Pulmonary artery endothelial cell (primary cell): ENCODE results near the gene ARF3. TPM values are rescaled to one million over a fixed set of nuclear protein-coding genes. Genes with fewer than 3 reads are reported as not detected.
"Not testable (repeated sequence)": the region's sequence is repeated elsewhere in the genome, so short reads cannot be mapped to it uniquely, and the experiment has no call there.

ENCODE experiments used
- DNase-seq: peaks from one replicate; pipeline ENCODE4 v3.0.0-alpha.2; 2011; ENCODE audit warnings: low read depth, low spot score
- total RNA-seq: library from RNA; depleted of rRNA; stranded (reverse); fragments of >200 nt; gene quantifications from 2 replicates; pipeline ENCODE4 v1.2.3, GENCODE V29; 2014

ARF3 gene
- total RNA-seq, 1 donor from 2014 or later = 46.8 TPM

- DNase-seq = no peak
Measured at GRCh38 chr12:48930475-48930874, 26.8 kb downstream of the ARF3 start.

- no peak for DNase-seq
Measured at GRCh38 chr12:48929551-48929950, 27.7 kb downstream of the ARF3 start.

- no peak for DNase-seq
Measured at GRCh38 chr12:48927261-48927660, 30.0 kb downstream of the ARF3 start.

- peak; percentile 10 for DNase-seq
Measured at GRCh38 chr12:48925304-48926011, 31.8 kb downstream of the ARF3 start, which contains the start of gene FKBP11. Gene FKBP11 (minus strand): TSS chr12:48925492. CDS start chr12:48925428, 64 bp downstream.

- DNase-seq = peak; percentile 7
Measured at GRCh38 chr12:48924617-48925303, 32.5 kb downstream of the ARF3 start.

GRCh38 chr12:48923117-48923516 lies 34.2 kb downstream of the ARF3 start:
- no peak for DNase-seq

GRCh38 chr12:48917857-48918537 lies 39.3 kb downstream of the ARF3 start:
- no peak for DNase-seq

GRCh38 chr12:48910196-48910595 lies 47.1 kb downstream of the ARF3 start:
- DNase-seq = no peak

GRCh38 chr12:48909698-48910097 lies 47.6 kb downstream of the ARF3 start:
- not testable (repeated sequence) for DNase-seq

GRCh38 chr12:48907245-48907644 lies 50.0 kb downstream of the ARF3 start:
- DNase-seq = no peak

GRCh38 chr12:48903982-48904411 lies 53.3 kb downstream of the ARF3 start:
- peak; percentile 63 for DNase-seq

GRCh38 chr12:48903363-48903981 lies 53.8 kb downstream of the ARF3 start:
- no peak for DNase-seq

GRCh38 chr12:48901278-48901677 lies 56.0 kb downstream of the ARF3 start:
- no peak for DNase-seq

- no peak for DNase-seq
Measured at GRCh38 chr12:48899651-48900050, 57.6 kb downstream of the ARF3 start.

GRCh38 chr12:48894271-48894670 lies 63.0 kb downstream of the ARF3 start:
- DNase-seq = no peak

- peak; percentile 46 for DNase-seq
Measured at GRCh38 chr12:48890657-48891418, 66.4 kb downstream of the ARF3 start.

GRCh38 chr12:48889679-48890078 lies 67.6 kb downstream of the ARF3 start:
- no peak for DNase-seq
